ENCODE data around the gene URI1.

URI1 gene

GRCh38 chr19:30059741-30060457, 117.9 kb downstream of the URI1 start:
- DNase-seq (ENCODE audit: low spot score) = no peak

DNA sequence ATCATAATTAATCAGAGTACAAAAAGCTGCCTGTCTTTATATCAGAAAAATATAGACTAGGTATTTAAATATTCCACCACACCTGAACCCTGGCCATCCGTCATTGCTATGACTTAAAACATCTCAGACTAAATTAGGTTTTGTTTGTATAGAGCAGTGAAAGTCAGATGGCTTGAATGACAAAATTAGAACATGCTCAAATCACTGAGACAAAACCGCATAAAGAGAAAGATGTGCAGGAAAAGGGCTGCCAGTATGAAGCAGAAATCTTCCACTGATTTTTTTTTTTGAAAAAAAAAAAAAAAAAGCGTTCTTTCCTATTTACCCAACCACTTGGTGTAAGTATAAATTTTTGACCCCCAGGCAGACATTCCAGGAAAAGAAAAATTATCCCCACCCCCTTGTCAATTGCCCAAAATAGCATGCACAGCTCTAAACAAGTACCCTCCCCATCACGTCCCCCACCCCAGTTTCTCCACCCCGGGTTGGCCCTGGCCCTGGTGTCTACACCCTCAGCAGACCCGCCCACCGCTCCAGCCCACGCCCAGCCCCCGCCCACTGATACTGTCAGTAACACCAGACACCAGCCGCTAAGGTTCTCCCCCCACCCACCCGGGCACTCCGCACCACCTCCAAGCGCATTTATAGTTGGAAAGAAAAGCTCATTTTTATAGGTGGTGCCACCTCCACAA, 118.6 kb downstream of the URI1 start:
- no peak for DNase-seq (ENCODE audit: low spot score)

DNA sequence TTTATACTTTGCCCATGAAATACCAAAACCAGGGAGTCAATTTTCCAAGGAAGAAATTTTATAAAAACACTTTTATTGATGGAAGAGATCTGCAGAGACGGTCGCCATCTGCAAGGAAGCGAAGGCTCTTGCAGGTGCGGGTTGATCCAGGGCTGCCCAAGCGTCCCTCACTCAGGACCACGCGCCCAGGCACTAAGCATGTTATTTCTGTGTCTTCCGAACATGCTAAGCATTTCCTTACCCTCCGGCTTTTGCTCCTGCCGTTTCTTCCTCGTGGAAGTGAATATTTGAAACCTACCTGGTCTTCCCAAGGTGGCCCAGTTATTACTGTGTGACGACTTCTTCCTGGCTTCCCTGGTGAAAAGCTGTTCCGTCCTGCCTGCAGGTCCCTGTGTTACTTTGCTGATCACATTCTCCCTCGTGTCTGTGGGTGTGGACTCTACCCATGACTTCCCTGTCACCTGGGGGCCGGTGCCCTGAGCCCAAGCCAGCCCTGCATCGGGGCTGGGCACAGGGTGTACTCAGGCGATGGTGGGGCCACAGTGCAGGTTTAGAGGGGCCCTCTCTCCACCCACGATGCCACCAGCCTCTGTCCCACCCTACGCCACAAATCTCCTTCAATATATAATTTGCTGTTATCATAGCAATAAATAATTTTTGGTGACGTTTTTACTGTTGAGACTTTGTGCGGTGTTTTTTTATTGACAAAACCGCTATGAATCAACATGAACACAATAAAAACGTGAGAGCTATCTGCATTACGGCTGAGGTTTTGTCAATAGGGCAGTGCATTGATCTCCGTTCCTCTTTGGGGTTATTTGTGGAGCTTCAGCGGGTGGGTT, 119.4 kb downstream of the URI1 start:
- DNase-seq (ENCODE audit: low spot score) = no peak

GRCh38 chr19:30062065-30062906, 120.2 kb downstream of the URI1 start:
- no peak for DNase-seq (ENCODE audit: low spot score)

- DNase-seq (ENCODE audit: low spot score) = no peak
These were observed 121.0 kb downstream of the URI1 start for GRCh38 chr19:30062907-30063649.

DNA sequence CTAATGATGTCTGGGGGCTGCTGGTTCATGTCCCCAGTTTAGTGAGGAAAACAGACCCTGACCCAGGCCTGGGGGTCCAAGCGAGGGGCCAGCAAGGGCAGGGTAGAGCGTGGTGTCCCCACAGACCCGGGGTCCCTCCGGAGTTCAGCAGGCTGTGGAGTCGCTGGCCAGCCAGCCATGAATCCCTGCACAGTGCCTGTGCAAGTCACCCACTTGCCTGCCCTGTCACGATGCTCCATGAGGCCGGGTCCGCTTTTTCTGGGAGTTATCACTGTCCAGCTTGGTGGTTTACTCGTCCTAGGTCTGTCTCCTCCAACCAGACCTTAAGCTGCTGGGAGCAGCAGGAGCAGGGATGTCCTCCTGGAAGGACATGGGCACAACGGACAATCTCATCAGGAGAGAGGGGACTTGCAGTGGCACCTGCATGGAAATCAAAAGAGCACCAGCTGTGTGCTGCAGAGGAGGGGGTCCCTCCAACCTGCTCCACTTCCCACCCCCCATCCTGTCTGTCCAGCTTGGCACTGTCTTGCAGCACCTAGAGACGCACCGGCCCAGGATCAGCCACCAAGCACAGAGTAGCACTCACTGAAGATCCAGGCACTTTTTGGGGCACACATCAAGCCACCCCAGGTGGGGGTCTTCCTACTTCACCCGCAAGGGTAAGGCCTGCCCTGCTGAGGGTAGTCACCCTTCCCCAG, 121.8 kb downstream of the URI1 start:
- no peak for DNase-seq (ENCODE audit: low spot score)

DNA sequence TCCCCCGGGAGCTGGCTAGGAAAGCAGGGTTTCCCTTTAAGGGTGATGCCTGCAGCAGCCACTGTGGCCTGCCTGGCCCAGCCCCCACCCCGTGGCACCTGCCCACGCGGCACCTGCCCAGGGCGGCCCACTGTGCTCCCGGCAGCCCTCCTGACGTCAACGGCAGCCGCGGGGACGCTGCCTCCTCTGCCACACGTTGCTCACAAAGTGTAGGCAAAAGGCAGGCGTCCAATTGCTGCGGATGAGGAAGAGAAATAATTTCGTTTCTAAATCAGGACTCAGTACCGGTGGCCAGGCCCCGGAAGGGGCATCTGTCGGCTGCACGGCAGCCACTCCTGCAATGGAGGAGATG, 122.3 kb downstream of the URI1 start:
- DNase-seq (ENCODE audit: low spot score) = no peak

DNA sequence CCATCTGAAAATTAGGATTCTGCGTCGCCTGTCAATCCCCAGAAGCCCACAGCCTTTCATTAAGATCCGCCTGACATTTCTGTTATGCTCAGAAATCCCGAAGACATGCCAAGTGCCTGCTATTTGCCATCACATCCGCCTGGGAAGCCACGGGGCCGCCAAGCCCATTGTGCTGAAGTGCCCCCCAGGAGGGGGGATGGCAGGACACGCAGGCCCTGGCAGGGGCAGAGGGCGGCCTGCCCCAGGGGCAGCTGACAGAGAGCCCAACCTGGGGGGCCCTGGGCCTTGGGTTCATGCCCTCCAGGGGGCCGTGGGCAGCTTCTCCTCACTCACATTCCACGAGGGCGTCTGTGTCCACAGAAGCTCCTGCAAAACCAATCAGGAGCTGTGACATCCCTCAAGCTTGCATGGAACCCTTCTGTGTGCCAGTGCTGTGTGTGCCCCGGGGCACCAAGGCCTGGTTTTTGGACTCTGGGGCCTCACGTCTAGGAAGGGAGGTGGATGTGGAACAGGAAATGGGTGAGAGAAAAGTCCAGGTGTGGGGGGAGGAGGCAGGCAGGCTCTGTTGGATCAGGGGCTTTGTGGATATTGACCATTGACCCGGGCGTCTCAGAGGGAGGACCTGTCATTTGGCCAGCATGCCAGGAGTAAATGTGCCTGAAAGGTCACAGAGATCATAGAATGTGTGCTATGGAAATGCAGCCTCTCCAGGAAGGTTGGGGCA, 122.9 kb downstream of the URI1 start:
- DNase-seq (ENCODE audit: low spot score) = no peak

DNA sequence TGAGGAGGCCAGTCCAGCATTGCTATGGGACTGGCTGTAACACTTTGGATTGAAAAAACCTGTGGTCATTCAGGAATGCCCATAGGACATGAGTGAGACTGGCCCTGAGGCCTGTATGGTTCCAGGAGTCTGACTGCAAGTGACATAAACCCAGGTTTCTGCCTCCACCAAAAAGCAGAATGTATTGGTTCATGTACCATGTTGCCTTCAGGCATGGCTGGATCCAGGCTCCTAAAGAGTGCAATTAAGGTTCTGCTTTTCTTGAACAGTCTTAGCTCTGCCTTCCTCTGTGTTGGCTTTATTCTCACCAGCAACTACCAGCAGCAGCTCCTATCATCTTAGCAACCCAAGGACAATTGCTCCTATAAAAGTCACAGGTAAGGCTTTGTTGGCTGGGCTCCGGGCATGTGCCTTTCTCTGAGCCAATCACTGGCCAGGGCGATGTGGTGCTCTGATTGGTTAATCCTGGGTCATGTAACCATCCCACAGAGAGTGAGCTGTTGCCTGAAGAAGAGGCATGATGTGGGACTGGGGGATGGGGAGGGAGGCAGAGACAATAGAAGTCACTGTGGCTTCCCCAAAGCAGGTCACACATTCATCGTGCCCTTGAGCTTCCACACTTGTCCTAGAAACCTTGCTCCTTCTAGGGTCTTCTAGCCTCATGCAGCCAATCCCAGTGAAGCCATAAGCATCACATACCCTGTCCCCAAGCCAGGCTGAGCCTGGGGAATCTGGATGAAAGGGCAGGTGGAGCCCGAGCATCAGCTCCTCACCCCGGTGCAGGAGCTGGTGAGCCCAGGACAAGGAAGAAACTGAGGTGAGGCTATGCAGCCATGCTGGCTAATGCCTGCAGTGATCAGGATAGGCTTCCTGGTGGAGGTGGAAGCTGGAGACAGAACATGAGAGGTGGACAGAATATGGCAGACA, 123.9 kb downstream of the URI1 start:
- DNase-seq (ENCODE audit: low spot score) = no peak
